HepG2 (cell line): ENCODE data around the gene AFG1L. TPM values are rescaled to one million over a fixed set of nuclear protein-coding genes. Genes with fewer than 3 reads are reported as not detected.

Experiments
- FOXP1 ChIP-seq, 2 experiments: fragments of 450-650 bp in 1 of 2; IDR thresholded peaks; 2 replicates each; pipeline ENCODE4 v1.6.1; 2017 to 2018; ENCODE audit warnings: antibody characterized with exemption in 1 of 2
- MED13 ChIP-seq: sonication (generic); formaldehyde crosslinking; IDR thresholded peaks from 2 replicates; pipeline ENCODE4 v1.5.0; 2020; ENCODE audit warnings: missing genetic modification reagents
- MTERF4 ChIP-seq: sonication (generic); formaldehyde crosslinking; IDR thresholded peaks from 2 replicates; pipeline ENCODE4 v1.8.0; 2023; ENCODE audit warnings: mild to moderate bottlenecking, missing genetic modification reagents
- NFIC ChIP-seq: IDR thresholded peaks from 2 replicates; pipeline ENCODE4 v1.6.1; 2012; ENCODE audit warnings: mild to moderate bottlenecking, low read length, inconsistent platforms
- PHF20 ChIP-seq: sonication (generic); formaldehyde crosslinking; IDR thresholded peaks from 2 replicates; pipeline ENCODE4 v1.5.0; 2020; ENCODE audit warnings: mild to moderate bottlenecking, missing genetic modification reagents
- RBM22 ChIP-seq: fragments of 200-400 bp; formaldehyde crosslinking; optimal IDR thresholded peaks from 2 replicates; pipeline ENCODE3; 2017; ENCODE audit warnings: mild to moderate bottlenecking, low read length, moderate library complexity
- SRSF4 ChIP-seq: fragments of 200-400 bp; formaldehyde crosslinking; IDR thresholded peaks from one replicate; pipeline ENCODE4 v1.6.1; 2018; ENCODE audit warnings: mild to moderate bottlenecking, low read depth, low read length, moderate library complexity; ENCODE audit not compliant: poor library complexity, severe bottlenecking
- SSRP1 ChIP-seq: IDR thresholded peaks from 2 replicates; pipeline ENCODE4 v1.6.1; 2016; ENCODE audit warnings: control low read depth
- TMF1 ChIP-seq: sonication (generic); formaldehyde crosslinking; IDR thresholded peaks from 2 replicates; pipeline ENCODE4 v1.8.1; 2022; ENCODE audit warnings: low read depth, missing genetic modification reagents
- ZBTB40 ChIP-seq, 2 experiments: fragments of 450-650 bp in 1 of 2; sonication (generic) in 1 of 2; formaldehyde crosslinking in 1 of 2; IDR thresholded peaks; 2 replicates each; pipeline versions ENCODE4 v1.6.1 to v1.8.0; 2016 to 2022; ENCODE audit warnings: antibody characterized with exemption in 1 of 2, mild to moderate bottlenecking in 1 of 2, missing genetic modification reagents in 1 of 2
- ZNF235 ChIP-seq: sonication (generic); formaldehyde crosslinking; IDR thresholded peaks from 2 replicates; pipeline ENCODE4 v1.8.1; 2023; ENCODE audit warnings: mild to moderate bottlenecking, missing genetic modification reagents, borderline replicate concordance
- ZNF280D ChIP-seq: sonication (generic); formaldehyde crosslinking; IDR thresholded peaks from 2 replicates; pipeline ENCODE4 v1.5.1; 2020; ENCODE audit warnings: mild to moderate bottlenecking, missing genetic modification reagents
- ZNF619 ChIP-seq: sonication (generic); formaldehyde crosslinking; IDR thresholded peaks from 2 replicates; pipeline ENCODE4 v1.4.0; 2020; ENCODE audit warnings: mild to moderate bottlenecking, missing genetic modification reagents
- ZNF629 ChIP-seq: sonication (generic); formaldehyde crosslinking; conservative IDR thresholded peaks from 2 replicates; pipeline ENCODE4 v1.5.0; 2020; ENCODE audit warnings: missing genetic modification reagents
- ZNF720 ChIP-seq: sonication (generic); formaldehyde crosslinking; IDR thresholded peaks from 2 replicates; pipeline ENCODE4 v1.4.0; 2020; ENCODE audit warnings: missing genetic modification reagents
- polyA plus RNA-seq, 8 experiments: library from polyadenylated mRNA; depleted of rRNA in 3 of 8; stranded (reverse) in 7 of 8; unstranded in 1 of 8; fragments of >200 nt; fragmentation: Illumina TruSeq in 4 of 8; extraction: Trizol in 4 of 8; gene quantifications; 2 replicates each; pipeline versions ENCODE4 v1.2.1 to v1.2.3, GENCODE V29; 2011 to 2016; ENCODE audit warnings: low read depth in 4 of 8, missing spikeins in 1 of 8, mixed read lengths in 1 of 8; ENCODE audit not compliant: insufficient read depth in 1 of 8
- total RNA-seq, 5 experiments: library from RNA; depleted of rRNA; stranded (reverse); fragments of >200 nt; fragmentation: Illumina TruSeq; extraction: Trizol; gene quantifications; 2 replicates each; pipeline ENCODE4 v1.2.3, GENCODE V29; 2016; ENCODE audit warnings: low read depth in 1 of 5

Gene AFG1L
- total and polyA plus RNA-seq, 2 of the 13 experiments (the other 11 are each of a cell fraction or from before 2014, with no cell fraction given): 3.1 to 14.0 TPM

GRCh38 chr6:108541843-108542759, 247.2 kb downstream of the AFG1L start (continued):
- TF ChIP-seq RBM22: no peak
- TF ChIP-seq TMF1 (CRISPR knock-in tag): no peak
- no peak for TF ChIP-seq ZNF280D (CRISPR knock-in tag)
- no peak for TF ChIP-seq MTERF4 (CRISPR knock-in tag)
- TF ChIP-seq PHF20 (CRISPR knock-in tag): no peak
- no peak for TF ChIP-seq SRSF4
- TF ChIP-seq FOXP1 (IDR thresholded peaks at IDR 0.05): no peak
- no peak for TF ChIP-seq FOXP1 (CRISPR knock-in tag; IDR thresholded peaks at IDR 0.05)
- no peak for TF ChIP-seq ZNF235 (CRISPR knock-in tag)
- no peak for TF ChIP-seq MED13 (CRISPR knock-in tag)
- no peak for TF ChIP-seq NFIC
- TF ChIP-seq ZNF720 (CRISPR knock-in tag): no peak
- TF ChIP-seq SSRP1 (CRISPR knock-in tag): no peak
- no peak for TF ChIP-seq ZNF619 (CRISPR knock-in tag)
- no peak for TF ChIP-seq ZBTB40 (IDR thresholded peaks at IDR 0.05)
- TF ChIP-seq ZBTB40 (CRISPR knock-in tag; IDR thresholded peaks at IDR 0.05): no peak
- TF ChIP-seq ZNF629 (CRISPR knock-in tag): no peak
